ENCODE data around the gene SUSD3.

The SUSD3 gene

DNA sequence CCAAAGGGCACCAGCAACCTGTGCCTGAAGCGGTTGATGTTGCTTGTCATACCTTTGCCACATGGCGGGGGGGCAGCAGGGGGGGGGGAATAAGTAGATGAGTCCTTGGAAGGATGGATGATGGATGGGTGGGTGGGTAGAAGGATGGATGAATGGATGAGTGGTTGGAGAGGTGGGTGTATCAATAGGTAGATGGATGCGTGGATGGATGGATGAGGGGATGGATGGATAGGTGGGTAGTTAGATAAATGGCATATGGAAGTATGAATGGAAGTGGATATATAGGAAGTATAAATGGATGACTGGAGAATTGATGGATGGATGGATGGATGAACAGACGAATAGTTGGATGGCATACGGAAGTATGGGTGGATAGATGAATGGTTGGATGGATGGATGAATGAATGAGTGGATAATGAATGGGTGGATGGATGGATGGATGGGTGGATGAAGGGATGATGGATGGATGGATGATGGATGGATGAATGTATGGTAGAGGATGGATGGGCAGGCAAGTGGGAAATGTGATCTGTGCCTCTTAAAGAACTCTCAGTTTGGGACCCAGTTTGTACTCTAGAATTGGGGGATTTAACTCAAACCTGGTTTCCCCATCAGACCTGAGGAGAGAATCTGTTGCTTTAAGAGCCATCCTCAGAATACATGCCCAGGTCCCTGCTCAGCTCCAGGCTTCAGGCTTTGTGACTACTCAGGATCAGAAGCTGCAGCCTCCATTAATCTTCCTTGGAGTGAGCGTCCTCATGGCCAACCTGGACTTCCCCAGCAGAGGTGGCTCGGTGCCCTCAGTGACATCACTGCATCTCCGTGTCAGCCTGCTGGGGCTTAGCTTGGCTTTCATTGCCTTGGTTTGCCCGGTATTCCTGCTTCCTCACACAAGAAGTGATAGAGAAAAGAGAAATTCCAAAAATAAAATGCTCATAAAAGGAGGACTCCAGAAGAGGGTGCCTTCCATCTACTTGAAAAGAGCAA is 27.6 kb upstream of the SUSD3 start:
- H3K27me3 ChIP-seq (ENCODE audit: control insufficient read depth, insufficient read depth, low read length) = no peaks in the 10 kb centered on the region; the same call in 1 of the 2 replicates

DNA sequence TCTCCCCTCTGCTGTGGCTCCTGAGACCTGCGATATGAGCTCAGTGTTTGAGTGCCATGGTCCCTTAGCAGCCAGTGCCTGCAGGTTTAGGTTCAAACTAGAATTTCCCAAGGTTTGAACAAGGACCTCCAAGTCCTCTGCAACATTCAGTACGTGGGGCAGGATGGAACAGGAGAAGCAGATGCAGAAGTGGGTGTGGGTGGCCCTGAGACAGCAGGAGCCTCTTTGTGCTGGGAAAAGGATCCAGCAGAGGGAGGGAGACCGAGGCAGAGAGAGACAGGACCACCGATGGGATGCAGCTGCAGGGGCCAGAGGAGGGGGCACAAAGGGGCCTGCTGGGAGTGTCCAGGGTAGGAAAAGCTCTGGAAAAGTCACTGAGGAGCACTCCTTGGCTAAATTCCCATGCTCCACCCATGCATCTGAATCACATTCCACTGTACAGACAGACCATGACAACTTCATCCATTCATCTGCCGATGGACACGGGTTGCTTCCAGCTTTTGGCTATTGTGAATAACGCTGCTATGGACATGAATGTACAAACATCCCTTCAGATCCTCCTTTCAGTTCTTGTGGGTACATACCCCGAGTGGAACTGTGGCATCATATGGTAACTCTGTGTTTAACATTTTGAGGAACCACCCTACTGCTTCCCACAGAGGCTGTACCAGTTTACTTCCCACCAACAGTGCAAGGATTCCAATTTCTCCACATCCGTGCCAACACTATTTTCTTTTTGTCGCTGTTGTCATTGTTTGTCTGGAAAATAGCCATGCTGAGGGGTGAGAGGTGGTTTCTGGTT is 26.7 kb upstream of the SUSD3 start:
- Histone ChIP-seq H3K9me3 (ENCODE audit: control insufficient read depth, insufficient read depth, low read depth, low read length) (no peaks in the 10 kb centered on the region), H3K4me3 (ENCODE audit: low read depth, low read length) (no peak overlapping the region), H3K4me1 (ENCODE audit: control insufficient read depth, insufficient read depth, low read length) (peaks cover 8% of the 10 kb centered on the region), H3K27me3 (ENCODE audit: control insufficient read depth, insufficient read depth, low read length) (no peaks in the 10 kb centered on the region; the same call in 1 of the 2 replicates), H3K36me3 (ENCODE audit: control insufficient read depth, insufficient read depth, low read length) (no peaks in the 10 kb centered on the region), H3K9ac (ENCODE audit: low read length) (no peak overlapping the region), H3K27ac (ENCODE audit: low read depth, low read length) (no peak overlapping the region)

More for the DNA sequence above, 27.6 kb upstream of the SUSD3 start:
- Histone ChIP-seq H3K36me3 (ENCODE audit: control insufficient read depth, insufficient read depth, low read length) (no peaks in the 10 kb centered on the region), H3K4me1 (ENCODE audit: control insufficient read depth, insufficient read depth, low read length) (peaks cover 11% of the 10 kb centered on the region), H3K9me3 (ENCODE audit: control insufficient read depth, insufficient read depth, low read depth, low read length) (no peaks in the 10 kb centered on the region), H3K4me3 (ENCODE audit: low read depth, low read length) (no peak overlapping the region), H3K27ac (ENCODE audit: low read depth, low read length) (no peak overlapping the region), H3K9ac (ENCODE audit: low read length) (no peak overlapping the region)

DNA sequence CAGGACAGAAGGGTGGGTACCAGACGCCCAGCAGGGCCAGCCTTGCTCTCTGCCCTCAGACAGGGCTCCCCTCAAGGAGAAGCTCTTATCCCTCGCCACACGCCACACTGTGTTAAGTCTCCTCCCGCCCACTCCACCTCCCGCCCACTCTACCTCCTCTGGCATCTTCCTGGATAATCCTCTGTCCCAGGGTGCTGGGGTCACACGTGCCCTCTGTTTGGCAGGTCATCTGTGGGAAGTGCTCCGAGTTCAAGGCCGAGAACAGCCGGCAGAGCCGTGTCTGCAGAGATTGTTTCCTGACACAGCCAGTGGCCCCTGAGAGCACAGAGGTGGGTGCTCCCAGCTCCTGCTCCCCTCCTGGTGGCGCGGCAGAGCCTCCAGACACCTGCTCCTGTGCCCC is 26.0 kb upstream of the SUSD3 start:
- Histone ChIP-seq H3K4me1 (ENCODE audit: control insufficient read depth, insufficient read depth, low read length) (peaks cover 12% of the 10 kb centered on the region), H3K9ac (ENCODE audit: low read length) (no peak overlapping the region), H3K27me3 (ENCODE audit: control insufficient read depth, insufficient read depth, low read length) (no peaks in the 10 kb centered on the region; the same call in 1 of the 2 replicates), H3K4me3 (ENCODE audit: low read depth, low read length) (no peak overlapping the region), H3K36me3 (ENCODE audit: control insufficient read depth, insufficient read depth, low read length) (no peaks in the 10 kb centered on the region), H3K27ac (ENCODE audit: low read depth, low read length) (no peak overlapping the region), H3K9me3 (ENCODE audit: control insufficient read depth, insufficient read depth, low read depth, low read length) (no peaks in the 10 kb centered on the region)

DNA sequence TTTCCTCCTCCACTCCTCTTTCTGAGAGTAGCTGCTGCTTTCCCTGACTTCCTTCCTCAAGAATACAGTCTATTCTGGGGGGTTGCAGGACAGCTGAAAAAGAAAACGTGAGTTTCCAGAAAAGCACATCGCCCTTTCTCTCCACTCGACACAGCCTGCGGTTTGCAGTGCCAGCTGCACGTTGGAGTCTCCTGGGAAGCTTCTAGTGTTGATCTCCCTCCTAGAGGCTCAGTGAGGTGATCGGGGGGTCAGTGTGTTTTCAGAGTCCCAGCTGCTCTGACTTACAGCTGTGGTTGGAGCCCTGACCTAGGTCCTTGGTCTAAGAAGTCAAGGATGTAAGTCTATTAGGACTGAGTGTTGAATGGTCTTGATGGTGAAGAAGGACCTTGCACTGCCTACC is 25.0 kb upstream of the SUSD3 start:
- Histone ChIP-seq H3K27me3 (ENCODE audit: control insufficient read depth, insufficient read depth, low read length) (no peaks in the 10 kb centered on the region; the same call in 1 of the 2 replicates), H3K4me1 (ENCODE audit: control insufficient read depth, insufficient read depth, low read length) (peaks cover 13% of the 10 kb centered on the region), H3K36me3 (ENCODE audit: control insufficient read depth, insufficient read depth, low read length) (no peaks in the 10 kb centered on the region), H3K4me3 (ENCODE audit: low read depth, low read length) (no peak overlapping the region), H3K27ac (ENCODE audit: low read depth, low read length) (no peak overlapping the region), H3K9ac (ENCODE audit: low read length) (no peak overlapping the region), H3K9me3 (ENCODE audit: control insufficient read depth, insufficient read depth, low read depth, low read length) (no peaks in the 10 kb centered on the region)

DNA sequence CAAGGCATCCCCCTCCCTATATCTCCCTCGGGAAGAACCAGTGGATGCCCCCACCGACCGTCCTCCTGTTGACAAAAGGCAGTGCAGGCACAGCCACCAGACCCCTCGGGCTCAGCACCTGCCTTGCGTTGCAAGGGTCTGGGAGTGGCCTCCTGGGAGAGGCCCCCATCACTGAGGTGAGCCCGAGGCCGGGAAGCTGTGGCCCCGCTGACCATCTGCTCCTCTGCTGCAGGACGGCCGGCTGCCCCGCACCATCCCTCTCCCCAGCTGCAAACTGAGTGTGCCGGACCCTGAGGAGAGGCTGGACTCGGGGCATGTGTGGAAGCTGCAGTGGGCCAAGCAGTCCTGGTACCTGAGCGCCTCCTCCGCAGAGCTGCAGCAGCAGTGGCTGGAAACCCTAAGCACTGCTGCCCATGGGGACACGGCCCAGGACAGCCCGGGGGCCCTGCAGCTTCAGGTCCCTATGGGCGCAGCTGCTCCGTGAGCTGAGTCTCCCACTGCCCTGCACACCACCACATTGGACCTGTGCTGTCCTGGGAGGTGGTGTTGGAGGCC is 23.3 kb upstream of the SUSD3 start:
- Histone ChIP-seq H3K27me3 (ENCODE audit: control insufficient read depth, insufficient read depth, low read length) (no peaks in the 10 kb centered on the region; the same call in 1 of the 2 replicates), H3K9me3 (ENCODE audit: control insufficient read depth, insufficient read depth, low read depth, low read length) (no peaks in the 10 kb centered on the region), H3K36me3 (ENCODE audit: control insufficient read depth, insufficient read depth, low read length) (no peaks in the 10 kb centered on the region), H3K4me1 (ENCODE audit: control insufficient read depth, insufficient read depth, low read length) (peaks cover 12% of the 10 kb centered on the region; the same call in 1 of the 2 replicates), H3K4me3 (ENCODE audit: low read depth, low read length) (no peak overlapping the region), H3K27ac (ENCODE audit: low read depth, low read length) (no peak overlapping the region), H3K9ac (ENCODE audit: low read length) (no peak overlapping the region)

DNA sequence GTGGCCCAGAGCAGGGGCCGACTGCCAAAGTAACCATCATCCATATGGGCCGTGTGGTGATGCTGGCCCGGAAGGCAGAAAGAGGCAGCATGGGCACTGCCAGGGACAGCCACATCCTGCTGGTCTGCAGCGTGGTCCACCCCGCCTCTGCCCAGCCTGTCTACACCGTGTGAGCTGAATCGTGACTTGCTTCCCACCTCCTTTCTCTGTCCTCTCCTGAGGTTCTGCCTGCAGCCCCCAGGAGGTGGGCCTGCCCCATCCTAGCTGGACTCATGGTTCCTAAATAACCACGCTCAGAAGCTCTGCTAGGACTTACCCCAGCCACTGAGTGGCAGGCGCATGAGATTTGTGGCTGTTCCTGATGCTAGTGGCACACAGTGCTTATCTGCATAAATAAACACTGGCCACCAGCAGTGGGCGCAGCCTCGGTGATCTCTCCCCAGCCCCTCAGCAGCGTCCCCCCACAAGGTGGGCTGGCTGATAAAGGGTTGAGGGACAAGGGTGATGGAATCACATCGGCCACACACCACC is 22.6 kb upstream of the SUSD3 start:
- H3K9me3 ChIP-seq (ENCODE audit: control insufficient read depth, insufficient read depth, low read depth, low read length) = no peaks in the 10 kb centered on the region
- no peak overlapping the region for H3K9ac ChIP-seq (ENCODE audit: low read length)
- H3K4me1 ChIP-seq (ENCODE audit: control insufficient read depth, insufficient read depth, low read length) = peaks cover 12% of the 10 kb centered on the region; the same call in 1 of the 2 replicates
- H3K27me3 ChIP-seq (ENCODE audit: control insufficient read depth, insufficient read depth, low read length) = no peaks in the 10 kb centered on the region; the same call in 1 of the 2 replicates
- no peak overlapping the region for H3K27ac ChIP-seq (ENCODE audit: low read depth, low read length)
- no peaks in the 10 kb centered on the region for H3K36me3 ChIP-seq (ENCODE audit: control insufficient read depth, insufficient read depth, low read length)
- no peak overlapping the region for H3K4me3 ChIP-seq (ENCODE audit: low read depth, low read length)

DNA sequence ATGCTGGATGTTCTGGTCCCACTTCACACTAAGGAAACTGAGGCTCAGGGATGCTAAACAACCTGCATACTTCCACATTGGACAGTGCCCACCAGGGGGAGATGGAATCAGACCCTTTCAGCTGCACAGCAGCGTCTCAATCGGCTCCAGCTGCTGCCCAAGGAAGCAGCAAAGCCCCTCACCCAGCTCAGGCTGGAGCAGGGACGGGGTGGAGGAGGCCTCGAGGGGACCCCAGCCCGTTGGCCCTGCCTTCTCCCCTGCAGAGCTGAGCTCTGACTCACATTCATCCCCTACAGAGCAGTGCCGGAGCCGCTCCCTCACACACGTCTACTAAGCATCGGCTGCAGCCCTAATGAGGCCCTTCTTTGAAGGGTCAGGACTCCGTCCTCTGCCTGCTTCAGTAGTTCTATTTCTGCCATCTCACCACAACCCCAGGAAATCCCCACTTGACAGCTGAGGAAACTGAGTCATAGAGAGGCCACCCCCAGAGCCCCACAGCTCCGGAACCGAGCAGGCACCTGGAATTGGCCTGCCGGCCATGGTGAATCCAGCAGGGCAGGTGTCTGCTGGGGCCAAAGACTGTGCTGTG is 21.5 kb upstream of the SUSD3 start:
- Histone ChIP-seq H3K4me1 (ENCODE audit: control insufficient read depth, insufficient read depth, low read length) (peaks cover 12% of the 10 kb centered on the region; the same call in 1 of the 2 replicates), H3K36me3 (ENCODE audit: control insufficient read depth, insufficient read depth, low read length) (no peaks in the 10 kb centered on the region), H3K27ac (ENCODE audit: low read depth, low read length) (no peak overlapping the region), H3K9me3 (ENCODE audit: control insufficient read depth, insufficient read depth, low read depth, low read length) (no peaks in the 10 kb centered on the region), H3K9ac (ENCODE audit: low read length) (no peak overlapping the region), H3K4me3 (ENCODE audit: low read depth, low read length) (no peak overlapping the region), H3K27me3 (ENCODE audit: control insufficient read depth, insufficient read depth, low read length) (no peaks in the 10 kb centered on the region; the same call in 1 of the 2 replicates)

DNA sequence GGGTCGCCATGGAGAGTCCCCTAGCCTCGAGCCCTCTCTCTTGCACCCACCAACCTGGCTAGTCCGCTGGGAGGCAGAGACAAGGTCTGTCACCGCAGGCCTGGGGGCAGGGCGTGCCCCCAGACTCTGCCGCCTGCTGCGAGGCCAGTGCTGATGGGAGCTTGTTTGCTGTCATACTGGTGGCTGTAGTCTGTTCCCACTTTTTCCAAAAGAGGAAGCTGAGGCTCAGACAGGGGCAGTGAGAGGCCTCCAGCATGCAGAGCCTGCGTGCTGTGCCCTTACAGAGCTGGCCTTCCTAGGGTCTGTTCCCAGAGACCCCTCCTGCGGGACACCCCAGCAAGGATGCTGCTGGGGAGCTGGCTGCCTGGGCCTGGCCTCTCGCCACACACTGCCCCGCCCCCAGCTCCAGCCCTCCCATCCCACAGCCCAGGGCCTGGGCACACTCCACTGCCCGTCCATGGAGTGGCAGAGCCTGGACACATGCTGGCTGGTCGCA is 21.0 kb upstream of the SUSD3 start:
- Histone ChIP-seq H3K27ac (ENCODE audit: low read depth, low read length) (no peak overlapping the region), H3K36me3 (ENCODE audit: control insufficient read depth, insufficient read depth, low read length) (no peaks in the 10 kb centered on the region), H3K9me3 (ENCODE audit: control insufficient read depth, insufficient read depth, low read depth, low read length) (no peaks in the 10 kb centered on the region), H3K27me3 (ENCODE audit: control insufficient read depth, insufficient read depth, low read length) (no peaks in the 10 kb centered on the region; the same call in 1 of the 2 replicates), H3K9ac (ENCODE audit: low read length) (no peak overlapping the region), H3K4me3 (ENCODE audit: low read depth, low read length) (no peak overlapping the region), H3K4me1 (ENCODE audit: control insufficient read depth, insufficient read depth, low read length) (peaks cover 12% of the 10 kb centered on the region; the same call in 1 of the 2 replicates)

DNA sequence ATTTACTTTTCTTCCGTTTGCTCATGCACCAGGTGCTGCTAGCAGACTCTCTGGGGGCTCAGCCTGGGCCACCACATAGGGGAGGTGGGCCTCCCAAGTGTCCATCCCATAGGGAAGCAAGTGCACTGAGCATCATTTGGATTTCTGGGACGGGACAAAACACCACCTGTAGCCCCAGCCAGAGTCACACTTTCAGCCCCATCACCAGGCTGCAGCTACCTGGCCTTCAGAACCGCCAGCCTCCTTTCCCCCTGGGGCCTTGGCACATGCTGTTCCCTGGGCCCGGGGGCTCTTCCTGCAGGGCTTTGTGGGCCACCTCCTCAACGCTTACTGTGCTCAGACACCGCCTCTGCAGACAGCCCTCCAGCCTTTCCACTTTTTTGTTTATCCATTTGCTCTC is 19.6 kb upstream of the SUSD3 start:
- Histone ChIP-seq H3K4me1 (ENCODE audit: control insufficient read depth, insufficient read depth, low read length) (peaks cover 12% of the 10 kb centered on the region; the same call in 1 of the 2 replicates), H3K27ac (ENCODE audit: low read depth, low read length) (no peak overlapping the region), H3K27me3 (ENCODE audit: control insufficient read depth, insufficient read depth, low read length) (no peaks in the 10 kb centered on the region), H3K9me3 (ENCODE audit: control insufficient read depth, insufficient read depth, low read depth, low read length) (no peaks in the 10 kb centered on the region), H3K4me3 (ENCODE audit: low read depth, low read length) (no peak overlapping the region), H3K9ac (ENCODE audit: low read length) (no peak overlapping the region), H3K36me3 (ENCODE audit: control insufficient read depth, insufficient read depth, low read length) (no peaks in the 10 kb centered on the region)

DNA sequence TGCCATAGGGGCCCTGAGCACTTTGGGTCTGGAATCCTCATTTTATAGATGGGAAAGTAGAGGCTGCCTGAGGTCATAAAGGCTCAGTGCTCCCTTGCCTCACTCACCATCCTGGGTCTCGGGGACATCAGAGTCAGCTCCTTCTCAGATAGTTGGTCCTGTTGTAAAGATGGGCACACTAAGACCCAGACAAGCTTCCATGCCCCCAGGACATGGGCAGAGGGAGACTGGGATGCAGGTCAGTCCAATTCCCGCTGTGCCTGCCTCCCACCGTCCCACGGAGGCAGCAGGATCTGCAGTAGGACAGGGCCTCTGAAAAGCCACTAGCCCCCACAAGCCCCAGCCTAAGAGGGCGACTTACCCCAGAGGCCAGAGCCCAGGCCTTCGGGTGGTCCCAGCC is 19.0 kb upstream of the SUSD3 start:
- no peaks in the 10 kb centered on the region for H3K9me3 ChIP-seq (ENCODE audit: control insufficient read depth, insufficient read depth, low read depth, low read length)
- H3K27ac ChIP-seq (ENCODE audit: low read depth, low read length) = no peak overlapping the region
- H3K9ac ChIP-seq (ENCODE audit: low read length) = no peak overlapping the region
- H3K4me3 ChIP-seq (ENCODE audit: low read depth, low read length) = no peak overlapping the region
- H3K36me3 ChIP-seq (ENCODE audit: control insufficient read depth, insufficient read depth, low read length) = no peaks in the 10 kb centered on the region
- H3K27me3 ChIP-seq (ENCODE audit: control insufficient read depth, insufficient read depth, low read length) = no peaks in the 10 kb centered on the region
- H3K4me1 ChIP-seq (ENCODE audit: control insufficient read depth, insufficient read depth, low read length) = peaks cover 12% of the 10 kb centered on the region; the same call in 1 of the 2 replicates
